ENCODE results near the gene NT5DC2.

DNA sequence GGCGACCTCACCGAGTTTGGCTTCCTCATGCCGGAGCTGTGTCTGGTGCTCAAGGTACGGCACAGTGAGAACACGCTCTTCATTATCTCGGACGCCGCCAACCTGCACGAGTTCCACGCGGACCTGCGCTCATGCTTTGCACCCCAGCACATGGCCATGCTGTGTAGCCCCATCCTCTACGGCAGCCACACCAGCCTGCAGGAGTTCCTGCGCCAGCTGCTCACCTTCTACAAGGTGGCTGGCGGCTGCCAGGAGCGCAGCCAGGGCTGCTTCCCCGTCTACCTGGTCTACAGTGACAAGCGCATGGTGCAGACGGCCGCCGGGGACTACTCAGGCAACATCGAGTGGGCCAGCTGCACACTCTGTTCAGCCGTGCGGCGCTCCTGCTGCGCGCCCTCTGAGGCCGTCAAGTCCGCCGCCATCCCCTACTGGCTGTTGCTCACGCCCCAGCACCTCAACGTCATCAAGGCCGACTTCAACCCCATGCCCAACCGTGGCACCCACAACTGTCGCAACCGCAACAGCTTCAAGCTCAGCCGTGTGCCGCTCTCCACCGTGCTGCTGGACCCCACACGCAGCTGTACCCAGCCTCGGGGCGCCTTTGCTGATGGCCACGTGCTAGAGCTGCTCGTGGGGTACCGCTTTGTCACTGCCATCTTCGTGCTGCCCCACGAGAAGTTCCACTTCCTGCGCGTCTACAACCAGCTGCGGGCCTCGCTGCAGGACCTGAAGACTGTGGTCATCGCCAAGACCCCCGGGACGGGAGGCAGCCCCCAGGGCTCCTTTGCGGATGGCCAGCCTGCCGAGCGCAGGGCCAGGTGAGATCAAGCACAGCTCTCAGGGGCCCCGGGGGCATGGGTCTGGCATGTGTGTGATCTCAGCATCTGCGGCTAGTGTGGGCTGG, 45.6 kb downstream of the NT5DC2 start:
- no peak for TF ChIP-seq POLR2A (IDR thresholded peaks at IDR 0.05)
- TF ChIP-seq, protein P1, sequence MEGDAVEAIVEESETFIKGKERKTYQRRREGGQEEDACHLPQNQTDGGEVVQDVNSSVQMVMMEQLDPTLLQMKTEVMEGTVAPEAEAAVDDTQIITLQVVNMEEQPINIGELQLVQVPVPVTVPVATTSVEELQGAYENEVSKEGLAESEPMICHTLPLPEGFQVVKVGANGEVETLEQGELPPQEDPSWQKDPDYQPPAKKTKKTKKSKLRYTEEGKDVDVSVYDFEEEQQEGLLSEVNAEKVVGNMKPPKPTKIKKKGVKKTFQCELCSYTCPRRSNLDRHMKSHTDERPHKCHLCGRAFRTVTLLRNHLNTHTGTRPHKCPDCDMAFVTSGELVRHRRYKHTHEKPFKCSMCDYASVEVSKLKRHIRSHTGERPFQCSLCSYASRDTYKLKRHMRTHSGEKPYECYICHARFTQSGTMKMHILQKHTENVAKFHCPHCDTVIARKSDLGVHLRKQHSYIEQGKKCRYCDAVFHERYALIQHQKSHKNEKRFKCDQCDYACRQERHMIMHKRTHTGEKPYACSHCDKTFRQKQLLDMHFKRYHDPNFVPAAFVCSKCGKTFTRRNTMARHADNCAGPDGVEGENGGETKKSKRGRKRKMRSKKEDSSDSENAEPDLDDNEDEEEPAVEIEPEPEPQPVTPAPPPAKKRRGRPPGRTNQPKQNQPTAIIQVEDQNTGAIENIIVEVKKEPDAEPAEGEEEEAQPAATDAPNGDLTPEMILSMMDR (IDR thresholded peaks at IDR 0.05) = no peak
- no peak for TF ChIP-seq POLR2AphosphoS5 (IDR thresholded peaks at IDR 0.05)
